Sigmoid colon (tissue), 4 donors: ENCODE results near the gene PKDCC.
A peak's percentile ranks its signal among the peaks of the same experiment; 100 is the strongest.

Source experiments
- POLR2A ChIP-seq, 2 donors: fragments of 450-650 bp; IDR thresholded peaks; one replicate each; pipeline ENCODE4 v1.6.1; 2016; ENCODE audit warnings: antibody characterized with exemption in 2 of 2, mild to moderate bottlenecking in 2 of 2, moderate library complexity in 2 of 2
- POLR2AphosphoS5 ChIP-seq, 4 donors: sonication (generic); formaldehyde crosslinking; IDR thresholded peaks; one replicate each; pipeline ENCODE4 v1.6.1; 2017; ENCODE audit warnings: antibody characterized with exemption in 4 of 4
- TF ChIP-seq, protein P1 (sequence below), 4 experiments: fragments of 450-650 bp in 3 of 4; fragments of 200-600 bp in 1 of 4; IDR thresholded peaks; one replicate each; pipeline ENCODE4 v1.5.1; 2016 to 2019; ENCODE audit warnings: antibody characterized with exemption in 4 of 4, mild to moderate bottlenecking in 3 of 4, moderate library complexity in 2 of 4

DNA sequence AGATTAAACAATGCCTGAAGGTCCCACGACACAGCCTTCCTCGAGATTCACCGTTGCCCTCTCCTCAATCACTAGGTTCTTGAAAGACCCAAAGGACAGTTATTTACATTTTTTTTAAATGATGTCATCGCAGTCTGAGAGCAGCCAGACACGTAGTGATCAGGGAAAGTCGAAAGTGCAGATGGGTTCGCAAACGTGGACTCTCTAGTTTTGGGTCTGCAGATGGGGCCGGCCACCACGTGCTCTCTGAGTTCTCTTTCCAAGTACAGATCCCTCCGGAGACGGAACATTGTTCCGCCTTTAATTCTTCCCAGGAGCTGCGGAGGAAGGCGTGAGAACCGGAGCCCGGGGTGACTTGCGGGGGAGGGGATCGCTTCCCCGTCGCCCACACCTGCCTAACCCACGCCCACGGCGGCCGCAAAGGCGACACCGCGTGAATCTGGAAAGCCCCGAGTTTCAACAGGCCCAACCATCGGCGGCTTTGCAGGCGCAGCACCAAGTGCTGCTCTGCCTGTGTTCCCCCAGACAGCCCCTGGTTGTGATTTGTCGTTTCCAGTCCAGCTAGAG is 54.3 kb downstream of the PKDCC start:
- TF ChIP-seq POLR2A (IDR thresholded peaks at IDR 0.05): no peak
- TF ChIP-seq, protein P1, sequence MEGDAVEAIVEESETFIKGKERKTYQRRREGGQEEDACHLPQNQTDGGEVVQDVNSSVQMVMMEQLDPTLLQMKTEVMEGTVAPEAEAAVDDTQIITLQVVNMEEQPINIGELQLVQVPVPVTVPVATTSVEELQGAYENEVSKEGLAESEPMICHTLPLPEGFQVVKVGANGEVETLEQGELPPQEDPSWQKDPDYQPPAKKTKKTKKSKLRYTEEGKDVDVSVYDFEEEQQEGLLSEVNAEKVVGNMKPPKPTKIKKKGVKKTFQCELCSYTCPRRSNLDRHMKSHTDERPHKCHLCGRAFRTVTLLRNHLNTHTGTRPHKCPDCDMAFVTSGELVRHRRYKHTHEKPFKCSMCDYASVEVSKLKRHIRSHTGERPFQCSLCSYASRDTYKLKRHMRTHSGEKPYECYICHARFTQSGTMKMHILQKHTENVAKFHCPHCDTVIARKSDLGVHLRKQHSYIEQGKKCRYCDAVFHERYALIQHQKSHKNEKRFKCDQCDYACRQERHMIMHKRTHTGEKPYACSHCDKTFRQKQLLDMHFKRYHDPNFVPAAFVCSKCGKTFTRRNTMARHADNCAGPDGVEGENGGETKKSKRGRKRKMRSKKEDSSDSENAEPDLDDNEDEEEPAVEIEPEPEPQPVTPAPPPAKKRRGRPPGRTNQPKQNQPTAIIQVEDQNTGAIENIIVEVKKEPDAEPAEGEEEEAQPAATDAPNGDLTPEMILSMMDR (IDR thresholded peaks at IDR 0.05): no peak
- TF ChIP-seq POLR2AphosphoS5 (IDR thresholded peaks at IDR 0.05): peak in 3 of 4 donors; percentile 35 to 63 (median 35)
